ENCODE data around the gene MRPS7.
"Not testable (repeated sequence)": the region's sequence is repeated elsewhere in the genome, so short reads cannot be mapped to it uniquely, and the experiment has no call there.

The MRPS7 gene

GRCh38 chr17:75271955-75272847, 10.5 kb downstream of the MRPS7 start:
- DNase-seq = no peak

GRCh38 chr17:75272848-75273184, 11.1 kb downstream of the MRPS7 start:
- no peak for DNase-seq

- no peak for DNase-seq
These were observed 12.5 kb downstream of the MRPS7 start for GRCh38 chr17:75273977-75274708.

- DNase-seq = no peak
These were observed 16.0 kb downstream of the MRPS7 start for GRCh38 chr17:75277664-75278071.

GRCh38 chr17:75280189-75280588, 18.5 kb downstream of the MRPS7 start:
- DNase-seq = not testable (repeated sequence)

GRCh38 chr17:75285123-75285522, 23.4 kb downstream of the MRPS7 start:
- DNase-seq = no peak

- no peak for DNase-seq
These were observed 25.5 kb downstream of the MRPS7 start for GRCh38 chr17:75287221-75287620.

GRCh38 chr17:75288359-75288758, 26.7 kb downstream of the MRPS7 start:
- DNase-seq = no peak

GRCh38 chr17:75288770-75289114, 27.1 kb downstream of the MRPS7 start:
- DNase-seq = peak; percentile 70

- peak; percentile 92 for DNase-seq
These were observed 27.6 kb downstream of the MRPS7 start, which contains the start of gene SLC25A19 for GRCh38 chr17:75289115-75289831. TSS of gene SLC25A19 (minus strand) at chr17:75289433. CDS start at chr17:75286764, 2,669 bp downstream.

GRCh38 chr17:75289832-75290337, 28.2 kb downstream of the MRPS7 start:
- peak; percentile 72 for DNase-seq

- not testable (repeated sequence) for DNase-seq
These were observed 31.2 kb downstream of the MRPS7 start for GRCh38 chr17:75292810-75293448.

- DNase-seq = no peak
These were observed 33.8 kb downstream of the MRPS7 start for GRCh38 chr17:75295201-75296158.

- no peak for DNase-seq
These were observed 38.6 kb downstream of the MRPS7 start for GRCh38 chr17:75300280-75300679.

GRCh38 chr17:75301049-75301448, 39.4 kb downstream of the MRPS7 start:
- DNase-seq = no peak

- DNase-seq = no peak
These were observed 40.0 kb downstream of the MRPS7 start for GRCh38 chr17:75301502-75302206.

GRCh38 chr17:75307957-75308731, 46.5 kb downstream of the MRPS7 start:
- no peak for DNase-seq

- no peak for DNase-seq
These were observed 47.3 kb downstream of the MRPS7 start for GRCh38 chr17:75308732-75309629.
